ENCODE results near the gene TOM1. TPM values are rescaled to one million over a fixed set of nuclear protein-coding genes. Genes with fewer than 3 reads are reported as not detected.

TOM1 gene
- total and polyA plus RNA-seq, 4 donors = 17.9 to 53.0 (median 50.5) TPM

GRCh38 chr22:35313311-35314121, 13.8 kb downstream of the TOM1 start:
- Histone ChIP-seq H3K27me3 (ENCODE audit: control insufficient read depth in 4 of 4, insufficient read depth in 4 of 4, low read length in 3 of 4) (no peaks in the 10 kb centered on the region), H3K9me3 (ENCODE audit: control insufficient read depth in 4 of 4, low read length in 3 of 4) (no peaks in the 10 kb centered on the region), H3K36me3 (ENCODE audit: control insufficient read depth in 4 of 4, insufficient read depth in 3 of 4, low read depth in 1 of 4, low read length in 3 of 4) (peaks cover 5 to 7% (median 5%) of the 10 kb centered on the region in 4 donors), H3K27ac (ENCODE audit: low read depth in 1 of 2, low read length in 2 of 2) (peak overlapping the region; percentile 46 to 85), H3K4me1 (ENCODE audit: control insufficient read depth in 4 of 4, insufficient read depth in 4 of 4, low read length in 3 of 4) (peaks cover 16 to 64% (median 43%) of the 10 kb centered on the region in 4 donors), H3K4me3 (ENCODE audit: low read depth in 1 of 3, low read length in 3 of 3) (no peak overlapping the region), H3K9ac (ENCODE audit: low read depth in 1 of 2, low read length in 2 of 2) (no peak overlapping the region)
- DNase-seq (ENCODE audit: low spot score) = no peak
- 66% methylated on average over 14 of the region's 14 CpGs for whole genome bisulfite sequencing
- TF ChIP-seq NR2F2 (IDR thresholded peaks at IDR 0.05) (peak; percentile 31), ZBTB33 (IDR thresholded peaks at IDR 0.05) (no peak)

- H3K9me3 ChIP-seq (ENCODE audit: control insufficient read depth in 4 of 4, low read length in 3 of 4) = no peaks in the 10 kb centered on the region
- 85% methylated on average over 16 of the region's 16 CpGs for WGBS
- peak overlapping the region; percentile 3 to 85 for H3K27ac ChIP-seq (ENCODE audit: low read depth in 1 of 2, low read length in 2 of 2)
- no peak for TF ChIP-seq SP1 (IDR thresholded peaks at IDR 0.05)
- no peak for TF ChIP-seq NR2F2 (IDR thresholded peaks at IDR 0.05)
- no peak for TF ChIP-seq FOXA1 (IDR thresholded peaks at IDR 0.05)
- no peak for TF ChIP-seq GABPA (IDR thresholded peaks at IDR 0.05 in 1 of 2, conservative IDR thresholded peaks at IDR 0.05 in 1 of 2)
- TF ChIP-seq, protein P1, sequence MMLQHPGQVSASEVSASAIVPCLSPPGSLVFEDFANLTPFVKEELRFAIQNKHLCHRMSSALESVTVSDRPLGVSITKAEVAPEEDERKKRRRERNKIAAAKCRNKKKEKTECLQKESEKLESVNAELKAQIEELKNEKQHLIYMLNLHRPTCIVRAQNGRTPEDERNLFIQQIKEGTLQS (IDR thresholded peaks at IDR 0.05) = no peak
- no peak for TF ChIP-seq RAD21 (IDR thresholded peaks at IDR 0.05)
- no peak for TF ChIP-seq RXRA (IDR thresholded peaks at IDR 0.05)
- TF ChIP-seq HNF4G (IDR thresholded peaks at IDR 0.05) = no peak
- no peak for TF ChIP-seq EGR1 (IDR thresholded peaks at IDR 0.05; ENCODE audit: low read depth in 2 of 2)
- TF ChIP-seq YY1 (IDR thresholded peaks at IDR 0.05) = no peak
- no peak for TF ChIP-seq FOXA2 (IDR thresholded peaks at IDR 0.05)
- TF ChIP-seq HNF4A (conservative IDR thresholded peaks at IDR 0.05) = no peak
- TF ChIP-seq ZBTB33 (IDR thresholded peaks at IDR 0.05) = no peak
- no peak for TF ChIP-seq JUND (IDR thresholded peaks at IDR 0.05)
- TF ChIP-seq CTCF (IDR thresholded peaks at IDR 0.05; ENCODE audit: low read depth, low read length, missing input control) = no peak
- no peak for TF ChIP-seq TAF1 (conservative IDR thresholded peaks at IDR 0.05)
- TF ChIP-seq MAX (IDR thresholded peaks at IDR 0.05) = no peak
- TF ChIP-seq, protein P2, sequence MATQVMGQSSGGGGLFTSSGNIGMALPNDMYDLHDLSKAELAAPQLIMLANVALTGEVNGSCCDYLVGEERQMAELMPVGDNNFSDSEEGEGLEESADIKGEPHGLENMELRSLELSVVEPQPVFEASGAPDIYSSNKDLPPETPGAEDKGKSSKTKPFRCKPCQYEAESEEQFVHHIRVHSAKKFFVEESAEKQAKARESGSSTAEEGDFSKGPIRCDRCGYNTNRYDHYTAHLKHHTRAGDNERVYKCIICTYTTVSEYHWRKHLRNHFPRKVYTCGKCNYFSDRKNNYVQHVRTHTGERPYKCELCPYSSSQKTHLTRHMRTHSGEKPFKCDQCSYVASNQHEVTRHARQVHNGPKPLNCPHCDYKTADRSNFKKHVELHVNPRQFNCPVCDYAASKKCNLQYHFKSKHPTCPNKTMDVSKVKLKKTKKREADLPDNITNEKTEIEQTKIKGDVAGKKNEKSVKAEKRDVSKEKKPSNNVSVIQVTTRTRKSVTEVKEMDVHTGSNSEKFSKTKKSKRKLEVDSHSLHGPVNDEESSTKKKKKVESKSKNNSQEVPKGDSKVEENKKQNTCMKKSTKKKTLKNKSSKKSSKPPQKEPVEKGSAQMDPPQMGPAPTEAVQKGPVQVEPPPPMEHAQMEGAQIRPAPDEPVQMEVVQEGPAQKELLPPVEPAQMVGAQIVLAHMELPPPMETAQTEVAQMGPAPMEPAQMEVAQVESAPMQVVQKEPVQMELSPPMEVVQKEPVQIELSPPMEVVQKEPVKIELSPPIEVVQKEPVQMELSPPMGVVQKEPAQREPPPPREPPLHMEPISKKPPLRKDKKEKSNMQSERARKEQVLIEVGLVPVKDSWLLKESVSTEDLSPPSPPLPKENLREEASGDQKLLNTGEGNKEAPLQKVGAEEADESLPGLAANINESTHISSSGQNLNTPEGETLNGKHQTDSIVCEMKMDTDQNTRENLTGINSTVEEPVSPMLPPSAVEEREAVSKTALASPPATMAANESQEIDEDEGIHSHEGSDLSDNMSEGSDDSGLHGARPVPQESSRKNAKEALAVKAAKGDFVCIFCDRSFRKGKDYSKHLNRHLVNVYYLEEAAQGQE (IDR thresholded peaks at IDR 0.05) = no peak
- H3K4me1 ChIP-seq (ENCODE audit: control insufficient read depth in 4 of 4, insufficient read depth in 4 of 4, low read length in 3 of 4) = peaks cover 16 to 64% (median 43%) of the 10 kb centered on the region in 4 donors
- no peak for DNase-seq (ENCODE audit: low spot score)
- peaks cover 11 to 14% (median 13%) of the 10 kb centered on the region in 4 donors for H3K36me3 ChIP-seq (ENCODE audit: control insufficient read depth in 4 of 4, insufficient read depth in 3 of 4, low read depth in 1 of 4, low read length in 3 of 4)
- no peaks in the 10 kb centered on the region for H3K27me3 ChIP-seq (ENCODE audit: control insufficient read depth in 4 of 4, insufficient read depth in 4 of 4, low read length in 3 of 4)
- H3K4me3 ChIP-seq (ENCODE audit: low read depth in 1 of 3, low read length in 3 of 3) = no peak overlapping the region
- no peak overlapping the region for H3K9ac ChIP-seq (ENCODE audit: low read depth in 1 of 2, low read length in 2 of 2)
These were observed 14.7 kb downstream of the TOM1 start for GRCh38 chr22:35314161-35314942.

All from liver (tissue), 9 donors.